HEK293T (cell line): ENCODE results near the gene JMJD7.

Experiments used
- ARNT ChIP-seq: fragments of 450-650 bp; IDR thresholded peaks from 2 replicates; pipeline ENCODE4 v1.6.1; 2017; ENCODE audit warnings: mild to moderate bottlenecking
- BHLHE40 ChIP-seq: fragments of 450-650 bp; IDR thresholded peaks from 2 replicates; pipeline ENCODE4 v1.6.1; 2016; ENCODE audit warnings: mild to moderate bottlenecking, moderate library complexity, borderline replicate concordance
- FOXA1 ChIP-seq: fragments of 450-650 bp; IDR thresholded peaks from 2 replicates; pipeline ENCODE4 v1.6.1; 2016; ENCODE audit warnings: mild to moderate bottlenecking
- FOXK2 ChIP-seq: fragments of 450-650 bp; IDR thresholded peaks from 2 replicates; pipeline ENCODE4 v1.6.1; 2016; ENCODE audit warnings: mild to moderate bottlenecking
- FOXM1 ChIP-seq: fragments of 450-650 bp; IDR thresholded peaks from 2 replicates; pipeline ENCODE4 v1.6.1; 2017; ENCODE audit warnings: mild to moderate bottlenecking, borderline replicate concordance
- L3MBTL2 ChIP-seq: fragments of 450-650 bp; conservative IDR thresholded peaks from 2 replicates; pipeline ENCODE4 v1.6.1; 2016; ENCODE audit warnings: mild to moderate bottlenecking
- LEF1 ChIP-seq: fragments of 450-650 bp; IDR thresholded peaks from 2 replicates; pipeline ENCODE4 v1.6.1; 2017; ENCODE audit warnings: mild to moderate bottlenecking, borderline replicate concordance
- SP1 ChIP-seq: fragments of 450-650 bp; IDR thresholded peaks from 2 replicates; pipeline ENCODE4 v1.6.1; 2017
- SUZ12 ChIP-seq: fragments of 450-650 bp; IDR thresholded peaks from 2 replicates; pipeline ENCODE4 v1.6.1; 2016; ENCODE audit warnings: mild to moderate bottlenecking
- ZNF384 ChIP-seq: fragments of 450-650 bp; IDR thresholded peaks from 2 replicates; pipeline ENCODE4 v1.6.1; 2016

DNA sequence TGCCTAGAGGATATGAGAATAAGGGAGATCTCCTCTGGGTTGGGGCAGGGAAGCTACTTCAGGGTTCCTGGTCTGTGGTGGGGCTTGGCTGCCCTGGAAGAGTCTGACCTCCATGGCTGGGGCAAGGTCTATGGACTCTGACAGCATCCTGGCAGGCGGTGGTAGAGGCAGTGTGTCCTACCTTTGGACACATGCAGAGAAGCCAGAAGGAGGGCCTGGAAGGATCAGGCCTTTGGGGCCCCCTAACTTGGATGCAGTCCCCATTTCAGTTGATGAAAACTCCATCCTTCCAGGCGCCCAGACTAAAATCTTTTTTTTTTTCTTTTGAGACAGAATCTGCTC lies 55.6 kb downstream of the JMJD7 start:
- TF ChIP-seq FOXK2 (no peak), SP1 (no peak), SUZ12 (no peak), LEF1 (no peak), ARNT (no peak), L3MBTL2 (no peak), ZNF384 (no peak), BHLHE40 (no peak), FOXM1 (no peak), FOXA1 (no peak)
